ENCODE measurements around the gene RYR2. TPM values are rescaled to one million over a fixed set of nuclear protein-coding genes. Genes with fewer than 3 reads are reported as not detected.

Gene RYR2
- total and polyA plus RNA-seq, 3 donors from 2014 or later = 5.4 to 9.5 (median 9.1) TPM

- Histone ChIP-seq H3K4me1 (no peaks in the 10 kb centered on the region), H3K9me3 (no peaks in the 10 kb centered on the region), H3K27me3 (no peaks in the 10 kb centered on the region), H3K4me3 (no peak overlapping the region), H3K27ac (no peak overlapping the region), H3K36me3 (ENCODE audit: low read depth, missing control alignments) (no peaks in the 10 kb centered on the region)
- no peak for TF ChIP-seq POLR2A (IDR thresholded peaks at IDR 0.05)
- no peak for TF ChIP-seq CTCF (IDR thresholded peaks at IDR 0.05)
- 67 to 75% methylated on average over 3 of the region's 3 CpGs for WGBS, 2 donors
- DNase-seq = no peak
- intact Hi-C loops (cut with DNase I; ENCODE audit: low total_unique reads) = no loop called here
Observed at GRCh38 chr1:237282208-237282783, 240.3 kb downstream of the RYR2 start.

GRCh38 chr1:237287876-237288521, 246.0 kb downstream of the RYR2 start:
- Histone ChIP-seq H3K27ac (no peak overlapping the region), H3K4me3 (no peak overlapping the region), H3K4me1 (no peaks in the 10 kb centered on the region), H3K27me3 (no peaks in the 10 kb centered on the region), H3K9me3 (no peaks in the 10 kb centered on the region), H3K36me3 (ENCODE audit: low read depth, missing control alignments) (no peaks in the 10 kb centered on the region)
- DNase-seq = no peak
- WGBS, 2 donors = 85 to 87% methylated on average over 6 of the region's 6 CpGs
- no peak for TF ChIP-seq CTCF (IDR thresholded peaks at IDR 0.05)
- TF ChIP-seq POLR2A (IDR thresholded peaks at IDR 0.05) = no peak
- intact Hi-C loops (cut with DNase I; ENCODE audit: low total_unique reads) = no loop called here

- H3K4me1 ChIP-seq = no peaks in the 10 kb centered on the region
- no peaks in the 10 kb centered on the region for H3K27me3 ChIP-seq
- TF ChIP-seq POLR2A (IDR thresholded peaks at IDR 0.05) (no peak), CTCF (IDR thresholded peaks at IDR 0.05) (no peak)
- no peaks in the 10 kb centered on the region for H3K9me3 ChIP-seq
- H3K4me3 ChIP-seq = no peak overlapping the region
- H3K27ac ChIP-seq = no peak overlapping the region
- no peaks in the 10 kb centered on the region for H3K36me3 ChIP-seq (ENCODE audit: low read depth, missing control alignments)
- intact Hi-C loops (cut with DNase I; ENCODE audit: low total_unique reads) = no loop called here
- DNase-seq = no peak
- WGBS, 2 donors = 86 to 91% methylated on average over 2 of the region's 2 CpGs
Observed at GRCh38 chr1:237293804-237294203, 251.8 kb downstream of the RYR2 start.

GRCh38 chr1:237296861-237297260, 254.9 kb downstream of the RYR2 start:
- Histone ChIP-seq H3K9me3 (no peaks in the 10 kb centered on the region), H3K27me3 (no peaks in the 10 kb centered on the region), H3K4me1 (no peaks in the 10 kb centered on the region), H3K36me3 (ENCODE audit: low read depth, missing control alignments) (no peaks in the 10 kb centered on the region), H3K4me3 (no peak overlapping the region), H3K27ac (no peak overlapping the region)
- TF ChIP-seq POLR2A (IDR thresholded peaks at IDR 0.05) (no peak), CTCF (IDR thresholded peaks at IDR 0.05) (no peak)
- intact Hi-C loops (cut with DNase I; ENCODE audit: low total_unique reads) = no loop called here
- DNase-seq = no peak
- 76 to 86% methylated on average over 4 of the region's 4 CpGs for WGBS, 2 donors

GRCh38 chr1:237300642-237301041, 258.7 kb downstream of the RYR2 start:
- intact Hi-C loops (cut with DNase I; ENCODE audit: low total_unique reads) = no loop called here
- H3K27me3 ChIP-seq = no peaks in the 10 kb centered on the region
- TF ChIP-seq POLR2A (IDR thresholded peaks at IDR 0.05) = no peak
- no peak for TF ChIP-seq CTCF (IDR thresholded peaks at IDR 0.05)
- H3K27ac ChIP-seq = no peak overlapping the region
- H3K9me3 ChIP-seq = no peaks in the 10 kb centered on the region
- DNase-seq = no peak
- no peaks in the 10 kb centered on the region for H3K4me1 ChIP-seq
- no peaks in the 10 kb centered on the region for H3K36me3 ChIP-seq (ENCODE audit: low read depth, missing control alignments)
- 84 to 85% methylated on average over 7 of the region's 7 CpGs for WGBS, 2 donors
- H3K4me3 ChIP-seq = no peak overlapping the region
